Activated CD8-positive, alpha-beta T cell treated with anti-CD3 and anti-CD28 coated beads, Interleukin-2, amount 10 ng/mL, durations not matched to agents 7 days and 5 days (primary cell): ENCODE data around the gene CSH2. TPM values are rescaled to one million over a fixed set of nuclear protein-coding genes. Genes with fewer than 3 reads are reported as not detected.
"Not testable (repeated sequence)": the region's sequence is repeated elsewhere in the genome, so short reads cannot be mapped to it uniquely, and the experiment has no call there.

Experiments
- ATAC-seq: fragments of 150-1000 bp; cut with Tn5 transposase; one replicate; pipeline ENCODE4 v1.10.0; 2021; ENCODE audit warnings: moderate library complexity
- CTCF ChIA-PET: fragments of 350-600 bp; sonication (Branson Sonifier 250); formaldehyde crosslinking; loops from one replicate; lab custom pipeline; 2021; ENCODE audit warnings: antibody characterized with exemption; lab: Charles Lee
- POLR2A ChIA-PET: fragments of 350-600 bp; sonication (Branson Sonifier 250); formaldehyde crosslinking; loops from one replicate; lab custom pipeline; 2021; ENCODE audit warnings: antibody characterized with exemption; lab: Charles Lee
- DNase-seq: peaks from one replicate; pipeline ENCODE4 v3.0.0-alpha.2; 2020
- H3K27ac Mint-ChIP-seq: one replicate; pipeline ENCODE4 v1.8.0; 2021; ENCODE audit warnings: mild to moderate bottlenecking, mixed read lengths
- H3K27me3 Mint-ChIP-seq: one replicate; pipeline ENCODE4 v1.8.0; 2021; ENCODE audit warnings: low read depth, mixed read lengths
- H3K36me3 Mint-ChIP-seq: one replicate; pipeline ENCODE4 v1.8.0; 2021; ENCODE audit warnings: low read depth, mixed read lengths
- H3K4me1 Mint-ChIP-seq: one replicate; pipeline ENCODE4 v1.8.0; 2021; ENCODE audit warnings: low read depth, mixed read lengths
- H3K4me3 Mint-ChIP-seq: one replicate; pipeline ENCODE4 v1.8.0; 2021; ENCODE audit warnings: mild to moderate bottlenecking, mixed read lengths
- H3K9me3 Mint-ChIP-seq: one replicate; pipeline ENCODE4 v1.8.0; 2022; ENCODE audit warnings: mixed read lengths; ENCODE audit not compliant: insufficient read depth
- total RNA-seq, 2 experiments: library from RNA; stranded (reverse); gene quantifications; one replicate each; pipeline ENCODE4 v1.2.3, GENCODE V29; 2021

CSH2 gene
- total RNA-seq, 2 experiments from 2014 or later, result not detected

DNA sequence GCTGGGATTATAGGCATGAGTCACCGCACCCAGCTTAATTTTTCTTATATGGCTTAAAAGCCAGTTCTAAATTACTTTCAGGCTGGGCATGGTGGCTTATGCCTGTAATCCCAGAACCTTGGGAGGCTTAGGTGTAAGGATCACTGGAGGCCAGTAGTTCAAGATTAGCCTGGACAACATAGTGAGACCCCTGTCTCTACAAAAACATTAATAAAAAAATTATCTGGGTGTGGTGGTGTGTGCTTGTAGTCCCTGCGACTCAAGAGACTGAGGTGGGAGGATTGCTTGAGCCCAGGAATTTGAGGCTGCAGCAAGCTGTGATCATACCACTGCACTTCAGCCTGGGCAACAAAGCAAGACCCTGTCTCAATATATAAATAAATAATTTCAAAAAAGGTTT, 20.2 kb downstream of the CSH2 start:
- DNase-seq (no peak), ATAC-seq (no peak)
- peaks cover 12% of the 10 kb centered on the region for H3K4me1 Mint-ChIP-seq
- H3K36me3 Mint-ChIP-seq, result peaks cover 1% of the 10 kb centered on the region
- peaks cover 16% of the 10 kb centered on the region for H3K27me3 Mint-ChIP-seq
- H3K27ac Mint-ChIP-seq, result no peak overlapping the region
- no peak overlapping the region for H3K4me3 Mint-ChIP-seq
- peaks cover under 1% of the 10 kb centered on the region for H3K9me3 Mint-ChIP-seq
- CTCF ChIA-PET, result no interaction called here
- POLR2A ChIA-PET, result interaction anchor here (1.0 kb wide), 1 partner anchor 15 kb away, joined by 3 read pairs; no protein-coding TSS in a partner anchor

DNA sequence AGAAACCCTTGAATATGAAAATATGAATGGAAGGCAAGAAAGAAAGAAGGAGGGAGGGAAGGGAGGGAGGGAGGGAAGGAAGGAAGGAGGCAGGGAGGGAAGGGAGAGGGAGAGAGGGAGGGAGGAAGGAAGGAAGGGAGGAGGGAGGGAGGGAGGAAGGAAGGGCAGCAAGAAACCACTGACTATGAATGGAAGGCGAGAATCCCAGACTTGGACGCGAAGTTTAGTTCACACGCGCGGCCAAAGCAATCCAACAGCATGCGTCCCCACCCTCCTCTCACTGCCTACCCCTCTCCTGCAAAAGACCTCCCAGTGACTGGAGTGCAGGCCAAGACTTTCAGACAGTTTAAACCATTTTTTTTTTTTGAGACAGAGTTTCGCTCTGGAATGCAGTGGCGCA, 23.1 kb downstream of the CSH2 start:
- no peak for DNase-seq
- CTCF ChIA-PET, result interaction anchor here (2.3 to 4.9 kb wide), 3 partner anchors 9 to 179 kb away, joined by 6 to 47 read pairs (median 43); no protein-coding TSS in a partner anchor

DNA sequence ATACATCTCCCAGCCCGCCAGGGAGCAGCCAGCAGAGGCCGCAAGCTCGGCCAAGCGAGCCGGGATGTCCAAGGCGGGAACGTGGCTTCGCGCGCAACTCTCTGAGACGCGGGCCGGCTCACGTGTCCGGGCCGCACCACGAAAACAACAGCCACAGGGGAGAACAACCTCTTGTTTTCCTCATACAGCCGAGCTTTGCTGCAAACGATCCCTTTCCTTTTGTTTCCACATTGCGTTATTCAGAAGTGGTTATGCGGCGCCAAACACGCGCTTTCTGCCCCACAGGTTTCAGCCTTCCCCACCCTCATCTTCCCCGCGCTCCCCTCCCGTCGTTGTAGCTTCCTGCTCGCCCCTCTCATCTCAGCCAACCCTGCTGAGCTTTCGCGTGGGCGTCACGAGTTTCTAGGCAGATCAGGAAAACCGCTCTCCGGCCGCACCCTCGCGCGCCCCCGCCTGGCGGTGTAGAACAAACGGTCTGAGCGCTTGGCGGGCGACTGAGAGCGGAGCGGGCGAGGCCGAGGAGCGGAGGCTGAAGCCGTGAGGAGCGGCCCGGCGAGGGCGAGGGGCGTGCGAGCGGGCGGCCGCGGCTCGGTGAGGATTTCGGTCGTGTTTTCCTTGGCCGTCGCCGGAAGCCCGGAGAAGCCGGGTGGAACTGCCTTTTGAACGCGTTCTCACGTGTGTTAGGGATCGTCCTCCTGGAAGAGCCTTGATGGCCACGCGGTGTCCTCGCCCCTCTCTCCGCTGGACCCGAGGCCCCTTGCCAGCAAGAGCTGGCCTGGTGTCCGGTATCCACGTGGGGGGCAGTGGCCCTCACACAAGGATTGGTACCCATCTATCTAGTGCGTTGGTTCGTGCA, 24.4 kb downstream of the CSH2 start:
- POLR2A ChIA-PET, result interaction anchor here (0.5 to 1.8 kb wide), 3 partner anchors 9 to 98 kb away, joined by 4 to 5 read pairs (median 4); no protein-coding TSS in a partner anchor
- CTCF ChIA-PET, result interaction anchor here (0.5 to 4.9 kb wide), 31 partner anchors 8 to 349 kb away, joined by 3 to 47 read pairs (median 4); partner anchors contain the start of genes CCDC47, ICAM2 and PSMC5
- Mint-ChIP-seq H3K9me3 (peaks cover 5% of the 10 kb centered on the region), H3K4me3 (peak overlapping the region; percentile 63), H3K36me3 (peaks cover 6% of the 10 kb centered on the region), H3K27ac (peak overlapping the region; percentile 97), H3K4me1 (peaks cover 21% of the 10 kb centered on the region), H3K27me3 (peaks cover 14% of the 10 kb centered on the region)
- peak; percentile 96 for DNase-seq
- ATAC-seq, result peak; percentile 97

More for the DNA sequence above, 23.1 kb downstream of the CSH2 start:
- Mint-ChIP-seq H3K4me1 (peaks cover 18% of the 10 kb centered on the region), H3K36me3 (peaks cover 6% of the 10 kb centered on the region), H3K4me3 (no peak overlapping the region), H3K9me3 (peaks cover 5% of the 10 kb centered on the region), H3K27ac (no peak overlapping the region), H3K27me3 (peaks cover 16% of the 10 kb centered on the region)
- POLR2A ChIA-PET, result no interaction called here
- ATAC-seq, result no peak

DNA sequence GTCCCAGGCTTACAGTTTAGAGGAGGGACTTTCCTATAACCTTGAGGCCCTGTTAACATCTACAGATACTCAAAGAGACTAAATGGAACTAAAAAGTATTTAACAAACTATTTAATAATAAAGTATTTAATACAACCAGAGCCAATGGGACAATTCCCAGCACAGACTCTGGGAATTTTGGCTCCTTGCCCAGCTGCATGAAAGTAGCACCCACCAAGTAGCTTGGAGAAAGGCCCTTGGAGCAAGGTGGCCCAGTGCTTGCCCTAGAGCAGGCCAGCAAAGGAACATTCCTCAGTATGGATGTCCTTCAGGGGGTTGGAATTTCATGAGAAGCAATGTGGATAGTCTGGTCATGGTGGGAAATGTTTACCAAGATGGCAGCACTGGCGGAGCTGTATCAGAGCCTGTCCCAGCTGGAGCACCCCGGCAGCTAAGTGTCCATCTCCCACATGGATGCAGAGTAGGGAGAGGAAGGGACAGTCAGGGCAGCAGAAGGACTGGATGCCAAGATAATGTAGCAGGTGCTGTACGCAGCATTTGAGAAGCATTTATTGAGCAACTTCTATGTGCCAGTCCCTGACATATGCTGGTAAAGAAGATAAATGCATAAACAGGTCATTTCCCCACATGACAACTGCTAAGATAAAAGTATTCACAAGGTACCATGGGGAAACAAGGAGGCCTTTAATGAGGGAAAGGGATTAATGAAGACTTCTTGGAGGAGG, 25.8 kb downstream of the CSH2 start:
- DNase-seq, result no peak
- ChIA-PET CTCF (interaction anchor here (0.9 to 4.9 kb wide), 10 partner anchors 9 to 177 kb away, joined by 3 to 47 read pairs (median 6); partner anchors contain the start of genes FTSJ3, GH2 and PSMC5), POLR2A (interaction anchor here (1.8 kb wide), 1 partner anchor 11 kb away, joined by 5 read pairs; no protein-coding TSS in a partner anchor)
- Mint-ChIP-seq H3K36me3 (peaks cover 6% of the 10 kb centered on the region), H3K9me3 (peaks cover 5% of the 10 kb centered on the region), H3K27me3 (peaks cover 11% of the 10 kb centered on the region), H3K27ac (peak overlapping the region; percentile 97), H3K4me3 (peak overlapping the region; percentile 63), H3K4me1 (peaks cover 27% of the 10 kb centered on the region)
- no peak for ATAC-seq

DNA sequence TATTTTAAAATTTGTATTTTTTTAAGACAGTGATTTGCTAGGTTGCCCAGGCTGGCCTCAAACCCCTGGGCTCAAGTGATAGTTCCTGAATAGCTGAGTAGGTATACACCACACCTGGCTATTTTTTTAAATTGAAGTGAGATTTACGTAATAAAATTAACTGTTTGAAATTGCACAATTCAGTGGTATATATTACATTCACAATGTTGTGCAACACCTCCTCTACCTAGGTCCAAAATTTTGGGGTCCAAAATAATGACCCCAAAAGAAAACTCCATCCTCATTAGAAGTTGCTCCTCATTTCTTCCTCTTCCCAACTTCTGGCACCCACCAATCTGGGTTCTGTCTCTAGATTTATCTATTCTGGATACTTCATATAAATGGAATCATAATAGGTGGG, 28.0 kb downstream of the CSH2 start:
- H3K27ac Mint-ChIP-seq, result no peak overlapping the region
- ChIA-PET POLR2A (interaction anchor here (8.0 kb wide), 1 partner anchor 17 kb away, joined by 124 read pairs; the partner anchor contains the start of genes FTSJ3 and PSMC5), CTCF (interaction anchor here (4.9 kb wide), 1 partner anchor 19 kb away, joined by 43 read pairs; no protein-coding TSS in a partner anchor)
- DNase-seq (no peak), ATAC-seq (no peak)
- H3K36me3 Mint-ChIP-seq, result peaks cover 19% of the 10 kb centered on the region
- peaks cover 36% of the 10 kb centered on the region for H3K4me1 Mint-ChIP-seq
- H3K4me3 Mint-ChIP-seq, result no peak overlapping the region
- peaks cover 5% of the 10 kb centered on the region for H3K9me3 Mint-ChIP-seq
- peaks cover 4% of the 10 kb centered on the region for H3K27me3 Mint-ChIP-seq

DNA sequence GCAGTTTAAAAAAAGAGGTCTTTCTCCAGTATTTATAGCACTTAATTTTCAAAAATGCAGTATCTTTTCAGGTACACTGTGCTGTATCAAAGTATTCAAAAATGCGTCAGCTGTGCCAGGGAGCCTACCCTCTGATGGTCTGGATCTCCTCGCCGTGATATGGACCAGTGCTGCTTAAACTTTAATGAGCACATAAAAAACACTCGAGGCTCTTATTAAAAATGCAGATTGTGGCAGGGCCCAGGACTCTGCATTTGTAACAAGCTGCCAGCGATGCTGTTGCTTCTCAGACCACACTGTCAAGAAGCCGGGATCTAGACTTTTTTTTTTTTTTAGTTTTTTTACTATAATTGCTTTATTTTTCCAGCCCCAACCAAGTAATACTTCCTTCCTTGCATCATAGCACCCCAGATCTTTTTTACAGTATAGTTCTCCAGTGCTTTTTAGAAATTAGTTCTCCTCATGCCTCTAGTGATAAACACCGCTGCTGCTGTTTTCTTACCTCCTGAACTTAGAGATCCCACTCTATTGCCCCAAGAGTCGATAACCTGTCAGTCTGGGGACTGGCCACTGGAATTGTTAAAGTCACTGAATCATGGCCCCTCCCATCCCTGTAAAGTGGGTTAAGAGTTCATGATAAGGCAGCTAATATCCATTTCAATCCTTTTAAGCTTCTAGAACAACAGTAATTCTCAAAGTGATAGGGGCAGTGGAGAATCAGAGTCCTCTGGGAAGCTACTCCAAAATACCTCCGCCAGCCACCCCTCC, 29.4 kb downstream of the CSH2 start:
- Mint-ChIP-seq H3K36me3 (peaks cover 21% of the 10 kb centered on the region), H3K4me3 (peak overlapping the region; percentile 97), H3K4me1 (peaks cover 40% of the 10 kb centered on the region), H3K27me3 (no peaks in the 10 kb centered on the region), H3K9me3 (peaks cover 5% of the 10 kb centered on the region), H3K27ac (peak overlapping the region; percentile 94)
- ChIA-PET CTCF (interaction anchor here (0.9 to 2.8 kb wide), 6 partner anchors 17 to 287 kb away, joined by 3 to 20 read pairs (median 3); partner anchors contain the start of genes GH2 and PSMC5), POLR2A (interaction anchor here (0.6 to 8.0 kb wide), 6 partner anchors 15 to 232 kb away, joined by 3 to 124 read pairs (median 4); partner anchors contain the start of genes CCDC47, DDX42, FTSJ3 and MAP3K3)
- ATAC-seq (no peak), DNase-seq (no peak)

DNA sequence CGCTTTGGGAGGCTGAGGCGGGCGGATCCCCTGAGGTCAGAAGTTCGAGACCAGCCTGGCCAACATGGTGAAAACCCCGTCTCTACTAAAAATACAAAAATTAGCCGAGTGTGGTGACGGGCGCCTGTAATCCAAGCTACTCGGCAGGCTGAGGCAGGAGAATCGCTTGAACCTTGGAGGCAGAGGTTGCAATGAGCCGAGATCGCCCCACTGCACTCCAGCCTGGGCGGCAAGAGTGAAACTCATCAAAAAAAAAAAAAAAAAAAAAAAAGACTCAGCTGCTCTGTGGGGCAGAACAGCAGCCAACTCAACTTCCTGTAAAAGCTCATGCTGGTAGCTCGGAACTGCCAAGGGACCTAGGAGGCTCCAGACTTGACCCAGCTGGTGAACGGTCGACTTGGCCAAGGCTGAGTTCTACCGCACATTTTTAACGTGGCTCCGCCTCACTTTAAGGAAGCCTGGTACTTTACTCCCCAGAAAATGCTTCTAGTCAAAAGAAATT, 30.0 kb downstream of the CSH2 start:
- DNase-seq, result peak; percentile 58
- H3K4me1 Mint-ChIP-seq, result peaks cover 40% of the 10 kb centered on the region
- H3K4me3 Mint-ChIP-seq, result peak overlapping the region; percentile 97
- H3K36me3 Mint-ChIP-seq, result peaks cover 23% of the 10 kb centered on the region
- ATAC-seq, result peak; percentile 20
- H3K9me3 Mint-ChIP-seq, H3K27me3 Mint-ChIP-seq: not testable (repeated sequence)
- peak overlapping the region; percentile 94 for H3K27ac Mint-ChIP-seq
- ChIA-PET CTCF (interaction anchor here (0.9 to 2.8 kb wide), 6 partner anchors 17 to 173 kb away, joined by 3 to 20 read pairs (median 4); partner anchors contain the start of genes GH2 and PSMC5), POLR2A (interaction anchor here (0.5 to 8.0 kb wide), 9 partner anchors 14 to 663 kb away, joined by 3 to 124 read pairs (median 3); partner anchors contain the start of genes CCDC47, CEP95, DDX42 and DDX5)

DNA sequence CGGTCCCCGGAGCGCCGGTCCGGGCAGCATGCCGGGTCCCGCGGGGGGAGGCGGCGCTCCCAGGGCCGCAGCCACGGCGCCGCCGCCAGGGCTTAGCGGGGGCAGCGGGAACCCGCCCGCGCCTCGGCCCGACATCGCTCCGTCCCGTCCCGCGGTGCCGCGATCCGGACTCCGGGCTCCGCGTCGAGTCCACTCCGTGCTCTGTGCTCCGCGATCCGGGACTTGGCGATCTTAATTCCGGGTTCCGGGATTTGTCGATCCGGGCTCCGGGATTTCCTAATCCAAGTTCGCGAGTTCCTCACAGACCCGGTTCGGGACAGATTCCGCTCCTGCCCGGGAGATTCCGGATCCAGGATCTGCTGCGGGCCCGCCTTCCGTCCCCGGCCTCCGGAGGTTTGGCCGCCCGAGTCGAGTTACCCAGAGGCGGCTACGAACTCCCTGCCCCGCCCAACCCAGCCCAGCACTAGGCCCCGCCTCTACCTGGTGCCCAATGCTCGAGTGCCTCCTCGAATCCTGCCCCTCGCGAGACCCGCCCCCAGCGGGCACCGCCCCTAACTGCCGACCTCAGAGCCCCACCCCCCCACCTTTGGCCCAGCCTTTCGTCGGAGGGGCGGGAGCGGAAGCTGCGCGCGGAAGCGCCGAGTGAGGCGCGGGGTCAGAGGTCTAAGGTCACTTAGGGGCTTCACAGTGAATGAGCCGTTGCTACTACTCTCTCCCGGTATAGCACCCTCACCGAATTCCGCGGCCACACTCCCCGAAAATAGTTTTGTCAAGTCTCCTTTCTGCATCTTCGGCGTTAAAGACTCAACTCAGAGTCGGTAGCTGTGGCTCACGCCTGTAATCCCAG, 30.7 kb downstream of the CSH2 start, which contains the start of gene SMARCD2:
Gene SMARCD2, minus strand, starts transcription at position 146 of the 847 bp plus-strand sequence. Its CDS starts 11 bp downstream, at position 135.
- ATAC-seq (peak; percentile 90), DNase-seq (peak; percentile 99)
- Mint-ChIP-seq H3K4me3 (peak within 1 kb of the TSS; percentile 97), H3K27ac (peak within 1 kb of the TSS; percentile 94), H3K27me3 (no peaks in the 10 kb centered on the region), H3K9me3 (no peaks in the 10 kb centered on the region), H3K4me1 (peaks cover 36% of the 10 kb centered on the region), H3K36me3 (peaks cover 17% of the 10 kb centered on the region)
- ChIA-PET CTCF (interaction anchor here (0.9 to 2.8 kb wide), 4 partner anchors 16 to 174 kb away, joined by 3 to 20 read pairs (median 5); partner anchors contain the start of gene PSMC5), POLR2A (interaction anchor here (0.5 to 8.0 kb wide), 8 partner anchors 14 to 664 kb away, joined by 3 to 124 read pairs (median 3); partner anchors contain the start of genes CCDC47, CEP95, DDX42 and DDX5)

DNA sequence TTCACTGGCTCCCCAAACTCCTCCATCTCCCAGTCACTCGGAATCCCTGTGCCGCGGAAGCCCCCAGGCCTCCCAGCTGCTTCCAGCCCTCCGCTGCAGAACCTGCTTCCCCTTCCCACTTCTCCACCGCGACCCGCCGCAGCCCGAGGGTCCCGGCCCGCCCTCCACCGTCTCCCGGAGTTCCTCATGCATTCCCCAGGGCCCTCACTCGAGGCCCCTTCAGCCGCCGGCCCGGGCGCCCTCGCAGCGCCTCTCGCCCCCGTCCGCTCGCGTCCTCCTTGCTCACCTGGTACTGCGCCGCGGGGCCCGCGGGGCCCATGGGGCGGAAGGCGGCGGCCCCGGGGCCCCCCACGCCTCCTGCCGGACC, 31.3 kb downstream of the CSH2 start:
- Mint-ChIP-seq H3K9me3 (no peaks in the 10 kb centered on the region), H3K4me1 (peaks cover 35% of the 10 kb centered on the region), H3K27ac (peak overlapping the region; percentile 94), H3K27me3 (no peaks in the 10 kb centered on the region), H3K4me3 (peak overlapping the region; percentile 97), H3K36me3 (peaks cover 17% of the 10 kb centered on the region)
- ATAC-seq (peak; percentile 34), DNase-seq (no peak)
- ChIA-PET POLR2A (interaction anchor here (1.2 to 8.0 kb wide), 3 partner anchors 13 to 100 kb away, joined by 5 to 124 read pairs (median 10); partner anchors contain the start of genes CCDC47, DDX42, FTSJ3 and PSMC5), CTCF (interaction anchor here (1.3 to 5.5 kb wide), 3 partner anchors 12 to 69 kb away, joined by 3 to 56 read pairs (median 9); partner anchors contain the start of genes CCDC47, DDX42 and FTSJ3)
